ENCODE data around the gene TCF20. TPM values are rescaled to one million over a fixed set of nuclear protein-coding genes. Genes with fewer than 3 reads are reported as not detected.

TCF20 gene
- polyA plus RNA-seq (ENCODE audit: insufficient read length in 10 of 10), result 10 to 100 TPM in 3 of 10 donors, 1 to 10 TPM in 7; 7.3 to 16.9 (median 9.5) TPM
- long read RNA-seq, donor 1, result 0 reads
- long read RNA-seq, donor 2, result 0 reads
- long read RNA-seq, donor 3, result 0 reads
- long read RNA-seq, donor 4, full-length matches to known transcripts, result 1 of 1 reads
- long read RNA-seq, donor 4, partial matches to known transcripts, result 0 of 1 reads
- long read RNA-seq, donor 4, other reads (novel, unspliced or antisense), result 0 of 1 reads
- long read RNA-seq, donor 5, full-length matches to known transcripts, result 4 of 4 reads
- long read RNA-seq, donor 5, partial matches to known transcripts, result 0 of 4 reads
- long read RNA-seq, donor 5, other reads (novel, unspliced or antisense), result 0 of 4 reads
- long read RNA-seq, donor 6, full-length matches to known transcripts, result 2 of 2 reads
- long read RNA-seq, donor 6, partial matches to known transcripts, result 0 of 2 reads
- long read RNA-seq, donor 6, other reads (novel, unspliced or antisense), result 0 of 2 reads
- long read RNA-seq, donor 7, full-length matches to known transcripts, result 3 of 3 reads
- long read RNA-seq, donor 7, partial matches to known transcripts, result 0 of 3 reads
- long read RNA-seq, donor 7, other reads (novel, unspliced or antisense), result 0 of 3 reads
- long read RNA-seq, donor 8, full-length matches to known transcripts, result 1 of 1 reads
- long read RNA-seq, donor 8, partial matches to known transcripts, result 0 of 1 reads
- long read RNA-seq, donor 8, other reads (novel, unspliced or antisense), result 0 of 1 reads
- long read RNA-seq, donor 9, full-length matches to known transcripts, result 1 of 1 reads
- long read RNA-seq, donor 9, partial matches to known transcripts, result 0 of 1 reads
- long read RNA-seq, donor 9, other reads (novel, unspliced or antisense), result 0 of 1 reads

DNA sequence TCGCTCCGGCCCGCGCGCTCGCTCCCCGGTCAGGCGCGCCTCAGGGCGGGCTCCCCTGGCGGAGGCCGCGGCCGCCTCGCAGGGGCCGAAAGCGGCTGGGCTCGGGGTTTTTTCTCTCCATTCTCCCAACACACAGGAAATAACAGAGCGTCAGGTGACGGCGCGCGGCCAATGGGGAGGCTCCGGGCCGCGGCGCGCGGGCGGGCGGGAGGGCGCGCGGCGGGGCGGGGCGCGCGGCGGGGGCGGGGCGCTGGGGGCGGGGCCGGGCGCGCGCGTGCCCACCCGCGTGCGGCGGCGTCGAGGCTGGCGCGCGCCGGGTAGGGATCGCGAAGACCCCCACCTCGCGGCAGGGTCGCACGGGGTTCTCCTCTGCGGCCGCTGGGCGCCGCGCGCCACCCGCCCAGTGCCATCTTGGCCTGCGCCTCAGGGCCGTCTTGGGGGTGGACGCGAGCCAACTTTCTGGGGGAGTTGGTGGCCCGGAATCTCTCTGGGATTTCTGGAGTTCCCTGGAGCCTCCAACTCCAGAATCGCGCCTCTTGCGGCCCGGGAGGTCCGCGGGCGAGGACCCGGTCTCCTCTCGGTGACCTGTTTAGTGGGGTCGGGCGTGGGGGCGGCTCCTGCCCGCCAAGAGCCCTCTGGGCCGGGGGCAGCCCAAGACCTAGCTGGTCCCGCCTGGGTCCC is at the start of gene TCF20:
Gene TCF20 (minus strand): TSS at position 144 of the 681 bp plus-strand sequence. CDS start 55,348 bp downstream, outside the sequence.
- DNase-seq, result peak; percentile 70 to 89 (median 85)

DNA sequence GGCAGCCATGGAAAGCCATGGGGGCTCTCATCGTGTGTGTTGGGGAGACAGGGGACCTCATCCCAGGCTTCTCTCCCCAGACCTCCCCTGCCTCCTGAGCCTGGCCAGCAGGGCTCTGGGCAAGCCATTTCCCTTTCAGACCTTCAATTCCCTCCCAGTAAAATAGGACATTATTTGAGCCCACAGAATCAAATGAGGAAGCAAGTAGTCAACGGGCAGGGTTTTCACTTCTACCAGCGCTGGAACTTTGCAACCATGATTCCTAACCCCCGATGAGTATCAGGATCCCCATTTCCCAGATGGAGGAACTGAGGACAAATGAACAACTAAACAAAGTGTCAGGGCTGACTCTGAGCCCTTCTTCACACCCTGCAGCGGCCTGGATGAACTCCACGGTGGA is 48.9 kb upstream of the TCF20 start:
- no peak for DNase-seq

DNA sequence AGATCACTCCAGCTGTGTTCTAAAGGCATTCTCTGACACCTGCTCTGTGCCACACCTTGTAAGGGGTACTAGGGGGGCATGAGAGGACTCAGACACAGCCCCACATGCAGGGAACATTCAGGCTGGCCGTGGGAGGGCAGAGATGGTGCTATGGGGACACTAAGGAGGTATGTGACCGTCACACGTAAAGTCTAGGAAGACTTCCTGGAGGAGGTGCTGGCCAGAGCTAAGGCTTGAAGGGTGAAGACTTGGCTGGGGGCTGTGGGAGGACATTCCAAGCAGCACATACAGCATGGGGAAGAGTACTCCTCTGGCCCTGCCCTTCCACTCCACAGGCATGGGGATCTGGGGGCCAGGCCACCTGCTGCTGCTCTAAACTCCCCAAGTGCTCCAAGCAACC is 48.5 kb upstream of the TCF20 start:
- no peak for DNase-seq

DNA sequence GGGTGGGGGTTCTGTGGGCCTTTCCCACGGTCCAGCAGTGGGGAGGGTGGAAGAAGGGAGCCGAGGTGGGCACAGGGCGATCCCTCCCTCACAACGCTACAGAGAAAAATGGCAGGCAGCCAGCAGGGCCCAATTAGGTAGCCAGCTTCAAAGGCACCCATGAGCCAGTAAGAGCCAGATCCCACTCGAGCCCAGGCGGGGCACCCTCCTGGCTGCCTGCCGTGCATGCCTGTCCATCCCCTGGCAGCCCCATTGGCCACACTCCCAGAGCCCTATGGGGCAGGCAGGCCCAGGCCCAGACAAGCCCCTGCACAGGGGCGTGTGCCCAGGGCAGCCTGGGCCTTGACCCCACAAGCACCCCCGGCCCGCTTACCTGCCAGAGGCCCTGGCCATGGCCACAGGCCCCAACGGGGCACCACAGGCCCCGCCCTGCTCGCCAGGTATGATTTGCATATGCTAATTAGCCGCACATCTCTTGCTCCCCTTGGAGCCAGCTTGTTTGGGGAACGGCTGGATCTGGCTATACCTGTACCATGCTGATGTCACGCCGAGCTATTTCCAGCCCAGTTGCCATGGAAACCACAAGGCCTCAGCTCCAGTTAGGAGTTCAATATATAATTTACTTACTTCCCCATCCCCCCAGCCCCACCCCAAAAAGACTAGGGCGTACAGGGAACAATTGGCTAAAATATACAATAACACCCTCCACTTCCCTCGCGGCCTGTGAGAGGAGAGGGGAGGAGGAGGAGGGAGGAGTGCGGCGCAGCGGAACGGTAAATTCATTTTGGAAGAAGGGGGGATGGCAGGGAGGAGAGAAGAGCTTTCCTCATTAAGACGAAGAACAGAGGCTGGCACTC is 47.5 kb upstream of the TCF20 start:
- DNase-seq, result no peak

DNA sequence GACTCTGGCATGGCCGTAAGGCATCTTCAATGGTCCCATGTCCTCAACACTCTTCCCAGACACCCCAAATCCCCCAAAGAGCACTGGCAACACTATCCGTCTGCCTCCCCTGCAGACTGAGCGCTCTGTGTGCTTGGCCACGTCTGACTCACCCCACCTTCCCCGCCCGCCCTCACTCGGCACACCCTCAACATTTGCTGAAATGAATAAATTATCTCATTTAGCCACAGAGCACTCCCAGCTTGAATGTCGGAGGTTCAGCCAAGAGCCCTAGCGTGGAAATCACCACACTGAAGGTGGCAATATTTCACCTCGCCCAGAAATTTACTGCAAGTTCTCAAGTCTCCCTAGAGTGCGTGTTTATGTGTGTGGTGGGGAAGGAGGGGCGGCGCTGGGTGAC is 46.6 kb upstream of the TCF20 start:
- DNase-seq, result peak in 1 of 3 donors; percentile 33

DNA sequence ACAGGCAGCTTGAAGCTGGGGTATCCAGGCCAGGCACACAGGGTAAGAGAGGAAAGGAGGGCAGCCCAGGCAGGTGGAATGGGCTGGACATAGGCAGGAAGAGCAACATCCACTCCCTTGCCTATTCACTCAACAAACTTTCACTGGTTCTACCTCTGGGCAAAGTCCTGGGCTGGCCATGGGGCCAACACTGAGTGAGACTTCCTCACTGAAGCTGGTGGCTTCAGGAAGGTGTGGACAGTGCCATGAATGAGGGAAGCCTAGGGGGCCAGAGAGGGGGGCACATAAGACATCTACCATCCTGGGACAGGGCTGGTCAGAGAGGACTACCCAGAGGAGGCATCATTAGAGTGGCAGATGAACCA is 44.9 kb upstream of the TCF20 start:
- DNase-seq, result no peak

DNA sequence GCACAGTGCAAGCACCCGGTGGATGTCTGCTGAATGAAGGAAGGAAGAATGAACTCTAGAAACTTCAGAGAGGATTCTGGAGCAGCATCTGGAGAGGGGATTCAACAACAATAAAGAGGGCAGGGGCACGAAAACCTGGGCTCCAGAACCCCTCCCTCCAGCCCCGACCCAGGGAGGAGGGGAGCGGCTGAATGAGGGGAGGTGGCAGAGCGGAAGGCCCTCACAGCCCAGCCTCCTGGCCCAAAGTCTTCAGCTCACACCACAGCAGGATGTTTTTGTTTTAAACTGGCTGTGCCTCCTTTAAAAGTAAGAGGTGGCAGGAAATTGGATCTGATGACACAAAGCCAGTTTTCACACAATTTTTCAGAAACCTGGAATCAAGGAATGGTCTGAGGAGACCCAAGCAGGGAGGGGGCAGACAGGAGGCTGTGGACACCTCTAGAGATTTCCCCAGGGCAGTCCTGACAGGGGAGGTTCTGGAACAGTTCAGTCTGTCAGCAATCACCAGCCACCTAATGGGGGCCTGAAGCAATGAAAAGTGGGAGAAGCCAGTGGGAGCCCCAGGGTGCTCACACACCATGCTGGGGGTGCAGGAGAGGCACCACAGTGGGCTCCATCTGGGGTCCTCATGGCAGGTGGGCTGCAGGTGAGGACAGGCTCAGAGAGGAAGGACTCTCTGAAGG is 44.4 kb upstream of the TCF20 start:
- no peak for DNase-seq

DNA sequence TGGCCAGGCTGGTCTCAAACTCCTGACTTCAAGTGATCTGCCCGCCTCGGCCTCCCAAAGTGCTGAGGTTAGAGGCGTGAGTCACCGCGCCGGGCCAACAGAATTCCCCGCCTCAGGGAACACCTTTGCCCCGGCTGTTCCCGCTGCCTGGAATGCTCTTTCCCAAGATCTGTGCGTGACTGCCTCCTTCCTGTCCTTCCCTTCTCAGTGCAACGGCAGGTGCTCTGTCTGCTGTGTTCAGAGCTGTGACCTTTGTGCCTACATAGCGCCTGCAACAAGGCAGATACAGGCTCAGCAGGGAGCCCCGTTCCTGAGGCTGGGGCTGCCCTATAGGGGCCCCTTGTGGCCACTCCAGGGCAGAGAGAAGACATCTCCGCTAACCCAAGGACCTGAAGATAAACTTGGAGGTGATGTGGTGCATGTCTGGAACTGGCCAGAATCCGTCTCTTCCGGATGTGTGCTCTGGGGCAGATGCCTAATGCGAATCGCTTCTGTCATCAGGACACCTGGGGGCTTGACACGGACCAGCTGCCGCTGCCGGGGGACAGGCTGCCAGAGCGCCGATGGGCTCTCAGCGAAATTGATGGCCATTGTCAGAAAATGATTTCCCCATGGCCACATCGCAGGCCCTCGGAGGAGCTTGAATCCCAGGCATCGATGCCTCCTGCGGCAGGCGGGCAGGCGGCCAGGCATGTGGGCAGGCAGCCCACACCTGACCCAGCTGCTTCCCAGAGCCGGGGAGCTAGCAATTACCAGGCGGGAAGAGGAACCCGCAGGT is 43.5 kb upstream of the TCF20 start:
- peak in 1 of 3 donors; percentile 38 for DNase-seq

DNA sequence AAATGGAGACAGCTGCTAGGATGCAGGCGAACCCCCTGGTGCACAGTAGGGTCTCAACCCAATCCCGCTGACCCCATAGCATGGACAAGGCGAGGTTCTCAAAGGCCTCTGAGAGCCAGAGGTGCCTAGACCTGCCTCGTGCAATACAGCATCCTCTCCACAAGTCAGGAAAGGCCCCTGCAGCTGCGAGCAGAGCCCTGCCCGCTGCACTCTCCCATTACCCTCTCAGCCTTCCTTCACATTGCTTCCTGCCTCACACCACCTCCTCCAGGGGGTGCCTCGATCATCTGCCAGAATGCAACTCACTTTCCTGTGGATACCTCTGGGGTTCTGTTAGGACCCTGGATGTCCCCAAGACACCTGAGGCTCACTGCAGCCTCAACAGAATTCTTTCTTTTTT is 42.8 kb upstream of the TCF20 start:
- no peak for DNase-seq

DNA sequence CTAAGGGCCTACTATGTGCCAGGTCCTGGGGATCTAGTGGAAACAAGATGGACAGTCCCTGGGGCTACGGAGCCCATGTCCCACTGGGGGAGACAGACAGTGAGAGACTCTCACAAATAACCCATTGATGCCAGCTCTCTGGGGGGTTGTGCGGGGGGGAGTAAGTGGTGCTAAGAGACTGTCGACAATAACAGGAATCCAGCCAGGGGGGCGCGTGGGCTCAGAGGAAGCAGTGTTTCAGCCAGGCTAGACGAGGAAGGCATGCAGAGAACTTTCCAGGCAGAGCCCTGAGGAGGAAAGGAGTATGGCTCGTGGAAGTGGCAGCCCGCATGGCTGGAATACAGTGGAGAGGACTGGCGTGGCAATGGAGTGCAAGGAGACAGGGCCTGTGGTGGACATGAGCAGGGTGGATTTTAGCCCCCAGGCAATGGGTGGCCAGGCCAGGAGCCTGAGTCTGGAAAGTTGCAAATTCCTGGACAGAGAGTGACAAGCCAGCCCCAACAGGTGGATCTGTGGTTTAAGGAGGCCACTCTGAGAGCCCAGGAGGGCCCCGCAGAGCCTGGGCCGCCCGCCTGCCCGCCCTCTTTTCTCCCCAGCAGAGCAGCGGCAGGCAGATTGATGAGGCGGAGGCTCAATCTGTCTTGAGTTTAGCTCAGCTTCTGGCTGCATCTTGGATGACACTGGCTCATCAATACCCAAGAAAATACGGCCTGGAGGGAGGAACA is 40.0 kb upstream of the TCF20 start:
- no peak for DNase-seq

DNA sequence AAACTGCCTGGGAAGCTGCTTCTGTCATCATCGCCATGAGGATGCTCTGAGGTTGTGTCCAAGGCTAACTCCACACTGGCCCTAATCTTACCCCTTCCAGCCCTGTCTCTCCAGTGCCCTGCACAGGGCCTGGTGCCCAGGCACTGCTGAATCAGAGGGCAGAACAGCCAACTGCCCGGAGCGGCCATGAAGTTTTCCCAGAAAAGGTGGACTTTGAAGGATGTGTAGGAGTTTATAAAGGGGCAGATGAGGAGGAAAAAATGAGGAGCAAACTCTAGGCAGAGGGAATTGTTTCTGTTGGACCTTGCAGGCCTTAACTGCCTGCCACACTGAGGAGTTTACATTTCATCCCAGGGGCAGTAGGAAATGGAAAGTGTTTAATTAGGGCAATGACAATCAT is 39.4 kb upstream of the TCF20 start:
- no peak for DNase-seq

DNA sequence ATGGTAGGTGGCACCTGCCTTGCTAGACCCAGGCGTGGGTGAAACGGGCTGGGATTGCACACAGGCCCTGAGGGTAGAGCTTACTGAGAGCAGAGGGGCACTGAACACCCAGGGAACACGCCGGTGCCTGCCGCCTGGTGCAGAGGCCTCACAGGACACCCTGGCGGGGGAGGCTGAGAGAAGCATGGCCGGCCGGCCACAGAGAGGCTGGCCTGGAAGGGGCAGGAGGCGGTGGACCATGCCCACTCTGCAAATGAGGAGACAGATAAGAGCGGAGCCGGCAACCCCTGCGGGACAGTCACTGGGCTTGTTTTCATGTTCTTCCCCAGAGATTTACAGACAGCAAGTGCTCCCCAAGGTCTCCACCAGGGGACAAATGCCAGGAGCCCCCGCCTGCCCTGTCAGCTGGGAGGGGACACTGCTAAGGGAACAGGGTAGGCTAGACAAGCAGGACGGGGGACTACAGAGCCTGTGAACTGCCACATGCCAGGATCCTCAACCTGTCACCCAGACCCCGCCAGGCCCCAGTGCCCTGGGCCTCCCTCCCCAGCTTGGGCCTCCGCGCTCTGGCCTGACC is 38.5 kb upstream of the TCF20 start:
- no peak for DNase-seq

DNA sequence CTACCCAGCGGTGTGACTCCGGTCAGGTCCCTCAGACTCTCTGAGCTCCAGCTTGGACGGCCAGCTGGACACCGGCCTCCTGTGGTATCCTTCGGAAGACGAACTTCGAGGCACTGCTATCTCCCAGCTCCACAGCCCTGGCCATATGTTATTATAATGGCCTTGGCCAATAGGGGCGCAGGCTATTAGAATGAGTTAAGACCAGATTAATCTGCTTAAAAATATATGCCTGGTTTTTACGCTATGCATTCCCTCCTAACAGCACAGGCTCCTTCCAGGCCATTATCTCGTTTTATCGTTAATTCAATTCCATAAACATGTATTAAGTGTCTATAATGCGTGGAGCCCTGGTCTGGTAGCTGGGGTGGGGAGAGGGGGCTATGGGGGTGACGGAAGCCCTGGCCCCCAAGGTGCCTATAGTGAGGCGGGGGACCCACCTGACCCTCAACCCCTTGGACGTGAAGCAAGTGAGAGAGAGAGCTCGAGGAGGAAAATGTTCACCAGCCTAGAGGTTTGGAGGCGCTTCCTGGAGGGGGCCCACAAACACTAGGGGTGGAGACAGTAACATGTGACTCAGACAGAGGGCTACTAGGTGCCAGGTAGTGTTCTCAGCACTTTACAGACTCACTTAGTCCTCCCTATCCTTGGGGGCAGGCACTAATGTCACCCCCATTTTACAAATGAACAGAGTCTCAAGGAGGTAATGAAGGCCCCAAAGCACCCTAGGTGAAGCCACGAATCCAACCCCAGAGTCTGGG is 37.5 kb upstream of the TCF20 start:
- DNase-seq, result no peak

DNA sequence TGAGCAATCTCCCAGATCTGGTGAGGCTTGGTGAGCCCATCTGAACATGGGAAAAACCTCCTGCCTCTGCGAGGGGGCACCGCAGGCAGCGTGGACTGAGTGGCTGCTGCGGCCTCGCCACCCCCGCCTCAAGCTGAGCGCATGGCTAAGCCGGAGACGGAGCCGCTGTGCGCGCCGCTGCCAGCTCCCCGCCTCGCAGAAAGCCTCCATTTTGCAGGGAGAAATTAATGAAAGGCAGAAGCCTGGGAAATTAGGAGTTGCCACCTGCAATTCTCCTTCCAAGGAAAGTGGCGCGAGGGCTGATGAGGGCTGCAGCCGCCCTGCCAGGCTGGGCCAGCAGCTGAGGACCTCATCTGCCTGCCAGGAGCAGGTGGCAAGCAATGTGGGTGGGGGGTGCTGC is 35.6 kb upstream of the TCF20 start:
- no peak for DNase-seq

DNA sequence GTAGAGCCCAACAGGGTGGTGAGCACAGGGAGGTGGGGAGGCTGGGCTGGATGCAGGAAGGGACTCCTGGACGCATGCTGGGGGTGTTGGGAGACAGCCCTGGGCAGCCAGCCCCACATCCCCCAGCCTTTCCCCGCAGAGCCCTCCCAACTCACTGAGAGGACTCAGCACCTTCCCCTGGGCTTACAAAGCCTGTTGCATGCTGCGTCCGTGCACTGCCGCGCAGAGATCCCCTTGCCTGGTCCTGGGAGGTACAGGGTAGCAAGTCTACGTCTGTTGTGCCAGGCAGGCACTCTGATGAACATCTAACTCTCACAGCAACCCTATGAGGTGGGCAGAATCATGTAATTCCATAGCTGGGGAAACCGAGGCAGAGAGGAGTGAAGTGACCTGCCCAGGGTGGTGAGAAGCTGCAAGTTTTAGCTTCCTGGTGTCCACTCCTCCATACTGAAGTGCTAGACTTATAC is 33.9 kb upstream of the TCF20 start:
- DNase-seq, result no peak

DNA sequence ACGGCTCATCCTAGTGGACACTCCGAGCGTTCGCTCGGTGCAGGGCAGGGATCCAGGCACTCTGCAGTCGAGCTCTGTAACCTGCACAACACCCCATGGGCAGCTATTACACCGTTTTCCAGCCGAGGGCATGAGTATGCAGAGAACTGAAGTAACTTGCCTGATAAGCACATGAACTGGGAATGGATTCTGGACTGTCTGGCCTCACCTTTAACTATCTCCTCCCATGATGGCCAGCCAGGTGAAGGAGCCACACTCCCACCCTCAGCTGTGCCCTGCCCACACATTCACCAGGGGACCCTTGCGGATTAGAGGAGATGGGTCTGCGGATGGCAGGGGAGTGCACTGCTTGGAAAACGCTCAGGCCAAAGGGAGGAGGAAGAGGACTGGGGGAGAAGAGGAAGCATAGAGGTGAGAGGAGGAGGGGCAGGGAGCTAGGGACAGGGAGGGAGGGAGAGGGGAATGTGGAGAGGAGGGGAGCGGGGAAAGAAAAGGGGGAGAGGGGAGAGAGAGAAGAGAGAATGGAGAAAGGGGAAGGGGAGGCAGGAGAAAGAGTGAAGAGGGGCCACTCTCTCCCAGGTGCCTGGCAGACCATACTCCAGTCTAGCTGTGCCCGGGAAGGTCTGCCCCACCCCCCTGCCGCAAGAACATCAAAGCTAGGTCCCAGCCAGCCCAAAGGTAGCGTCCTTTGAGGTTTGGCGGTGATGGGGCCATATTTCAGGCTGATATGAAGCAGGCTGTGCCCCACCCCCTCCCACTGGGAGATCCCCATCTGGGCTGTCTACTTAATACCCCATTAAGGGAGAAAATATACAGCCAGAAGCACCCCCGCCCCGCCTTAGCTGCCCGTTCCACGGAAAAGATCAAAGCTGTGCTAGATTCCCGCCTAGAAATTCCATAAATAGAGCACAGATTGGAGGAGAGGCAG is 33.2 kb upstream of the TCF20 start:
- DNase-seq, result no peak

DNA sequence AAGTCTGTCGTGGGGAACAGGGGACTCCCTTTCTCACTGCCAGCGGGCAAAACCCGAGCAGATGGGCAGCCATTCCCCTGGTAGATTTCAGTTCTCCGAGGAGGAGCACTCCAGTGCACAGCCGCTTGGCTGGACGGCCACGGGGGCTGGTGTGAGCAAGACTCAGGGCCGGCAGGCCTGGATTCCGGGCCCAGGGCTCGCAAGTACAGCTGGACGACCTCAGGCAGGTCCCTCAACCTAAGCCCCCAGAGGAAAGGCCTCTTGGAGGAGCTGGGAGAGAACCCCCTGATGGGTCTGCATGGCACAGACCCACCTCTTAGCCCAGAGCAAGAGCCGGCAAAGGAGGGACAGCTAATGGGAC is 31.3 kb upstream of the TCF20 start:
- DNase-seq, result no peak

All from muscle of back (tissue), 13 donors.